GM20000 (cell line): ENCODE measurements around the gene ARL3.
"Not testable (repeated sequence)": the region's sequence is repeated elsewhere in the genome, so short reads cannot be mapped to it uniquely, and the experiment has no call there.

Experiments used
- DNase-seq: peaks from one replicate; pipeline ENCODE4 v3.0.0; 2012; ENCODE audit warnings: low spot score
- CTCF ChIP-seq: IDR thresholded peaks from 2 replicates; pipeline ENCODE4 v1.5.1; 2012; ENCODE audit warnings: mild to moderate bottlenecking, control low read depth; ENCODE audit errors: extremely low read depth, missing control alignments

ARL3 gene

GRCh38 chr10:102721954-102722353, 7.8 kb upstream of the ARL3 start:
- no peak for TF ChIP-seq CTCF

DNA sequence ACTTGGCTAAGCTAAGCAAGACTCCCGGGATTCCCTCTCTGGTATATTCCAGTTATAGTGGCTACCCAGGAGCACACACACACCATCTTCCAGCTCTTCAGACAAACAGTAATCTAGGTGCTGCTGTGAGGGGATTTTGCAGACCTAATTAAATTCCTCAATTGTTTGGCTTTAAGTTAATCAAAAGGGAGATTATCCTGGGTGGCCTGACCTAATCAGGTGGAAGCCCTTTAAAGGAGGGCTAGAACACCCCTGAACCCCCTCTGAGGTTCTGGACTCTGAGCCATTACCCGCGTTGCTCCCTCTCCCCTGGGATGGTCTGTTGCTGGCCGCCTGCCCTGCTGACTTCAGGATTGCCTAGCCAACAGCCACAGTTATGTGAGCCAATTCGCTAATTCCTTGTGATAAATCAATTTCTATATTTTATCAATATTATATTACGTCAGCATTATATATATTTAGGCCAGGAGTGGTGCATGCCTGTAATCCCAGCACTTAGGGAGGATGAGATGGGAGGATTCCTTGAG, 6.6 kb upstream of the ARL3 start:
- DNase-seq = no peak
- TF ChIP-seq CTCF = no peak

More at GRCh38 chr10:102721954-102722353, 7.8 kb upstream of the ARL3 start:
- no peak for DNase-seq

- no peak for DNase-seq
Measured at GRCh38 chr10:102720337-102720736, 6.1 kb upstream of the ARL3 start.

GRCh38 chr10:102718220-102718619, 4.0 kb upstream of the ARL3 start:
- no peak for TF ChIP-seq CTCF

More at GRCh38 chr10:102720337-102720736, 6.1 kb upstream of the ARL3 start:
- no peak for TF ChIP-seq CTCF

DNA sequence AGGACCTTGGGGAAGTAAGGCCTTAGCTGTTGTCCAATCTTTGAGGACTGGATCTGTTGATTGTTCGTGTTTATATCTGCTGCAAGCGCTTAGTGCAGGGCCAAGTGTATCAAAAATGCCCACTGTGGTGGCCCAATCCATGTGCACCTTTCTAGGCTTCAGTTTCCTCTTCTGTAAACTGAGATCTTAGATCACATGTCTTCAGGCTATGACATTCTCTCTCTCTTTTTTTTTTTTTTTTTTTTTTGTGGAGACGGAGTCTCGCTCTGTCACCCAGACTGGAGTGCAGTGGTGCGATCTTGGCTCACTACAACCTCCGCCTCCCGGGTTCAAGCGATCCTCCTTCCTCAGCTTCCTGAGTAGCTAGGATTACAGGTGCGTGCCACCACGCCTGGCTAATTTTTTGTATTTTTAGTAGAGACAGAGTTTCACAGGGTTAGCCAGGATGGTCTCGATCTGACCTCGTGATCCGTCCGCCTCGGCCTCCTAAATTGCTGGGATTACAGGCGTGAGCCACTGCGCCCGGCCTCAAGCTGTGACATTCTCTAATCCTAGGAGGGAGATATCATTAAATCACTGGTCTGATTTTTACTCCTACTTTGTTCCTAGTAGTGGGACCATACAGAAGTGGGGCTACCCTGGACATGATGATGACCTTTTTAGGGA, 2.8 kb upstream of the ARL3 start:
- DNase-seq = not testable (repeated sequence)

More at GRCh38 chr10:102718220-102718619, 4.0 kb upstream of the ARL3 start:
- no peak for DNase-seq

DNA sequence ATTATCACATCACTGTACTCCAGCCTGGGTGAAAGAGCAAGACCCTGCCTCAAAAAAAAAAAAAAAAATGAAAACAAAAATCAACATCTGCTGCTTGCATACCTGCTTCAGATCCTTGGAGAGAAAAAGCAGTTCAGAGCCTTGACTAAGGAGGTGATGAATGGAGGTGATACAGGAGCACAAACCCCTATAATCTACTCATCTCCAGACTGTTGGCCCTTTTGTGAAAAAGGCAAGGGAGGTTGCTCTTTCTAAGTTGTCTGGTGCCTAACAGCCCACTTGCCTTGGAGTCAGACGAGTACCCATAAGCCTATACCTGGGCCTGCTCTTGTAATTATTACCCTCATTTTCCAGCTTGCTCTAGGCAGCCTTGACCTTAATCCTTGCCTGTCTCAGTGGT, 1.7 kb upstream of the ARL3 start:
- no peak for DNase-seq
- TF ChIP-seq CTCF = no peak

GRCh38 chr10:102714621-102715455, 641 bp upstream of the ARL3 start, which contains the start of gene SFXN2:
Gene SFXN2 (plus strand): TSS chr10:102714636. CDS start chr10:102726637, 12,001 bp downstream.
- no peak for DNase-seq
- peak; percentile 1 for TF ChIP-seq CTCF

- TF ChIP-seq CTCF = no peak
- DNase-seq = no peak
Measured at GRCh38 chr10:102713539-102713813, 721 bp downstream of the ARL3 start.
